Colonic mucosa (tissue), 4 donors: Measurements from ENCODE around the gene SLITRK5. TPM values are rescaled to one million over a fixed set of nuclear protein-coding genes. Genes with fewer than 3 reads are reported as not detected.

Experiments
- DNase-seq: peaks from one replicate; pipeline ENCODE4 v3.0.0-alpha.2; 2020
- H3K27ac ChIP-seq: fragments of 200-600 bp; one replicate; pipeline ENCODE4 v1.8.0; 2021
- H3K27me3 ChIP-seq: fragments of 200-600 bp; one replicate; pipeline ENCODE4 v1.8.0; 2021
- H3K36me3 ChIP-seq: fragments of 200-600 bp; one replicate; pipeline ENCODE4 v1.8.0; 2021
- H3K4me1 ChIP-seq: fragments of 200-600 bp; one replicate; pipeline ENCODE4 v1.8.0; 2021; ENCODE audit warnings: mild to moderate bottlenecking
- H3K4me3 ChIP-seq: fragments of 200-600 bp; one replicate; pipeline ENCODE4 v1.8.0; 2021
- H3K9ac ChIP-seq, 2 donors: one replicate each; pipeline ENCODE4 v1.7.0; 2013; ENCODE audit warnings: control low read depth in 2 of 2, low read depth in 2 of 2, low read length in 2 of 2
- H3K9me3 ChIP-seq: fragments of 200-600 bp; one replicate; pipeline ENCODE4 v1.8.0; 2021
- intact Hi-C: fragments of 100-400 bp; cut with DNase I; formaldehyde crosslinking; loops from one replicate; pipeline ENCODE4 v1.14.1; 2022
- total RNA-seq, 2 donors: library from RNA; stranded (reverse); fragmentation: NEBNext Ultra II Directional in 1 of 2; extraction: Animal tissue kit (Norgen Biotek cat#: 25700) in 1 of 2; gene quantifications; one replicate each; pipeline ENCODE4 v1.2.1, GENCODE V29; 2021
- TF ChIP-seq, protein P1 (sequence below): fragments of 200-600 bp; IDR thresholded peaks from one replicate; pipeline ENCODE4 v1.8.0; 2022; ENCODE audit warnings: antibody characterized with exemption, mild to moderate bottlenecking
- donor health status: healthy.
- donor health status: DM: no; HTN: no; CAD: no.
- donor health status: DM: no; HTN: no; CAD: no.

SLITRK5 gene
- total RNA-seq, 2 donors from 2014 or later: 0.10 to 0.13 TPM

DNA sequence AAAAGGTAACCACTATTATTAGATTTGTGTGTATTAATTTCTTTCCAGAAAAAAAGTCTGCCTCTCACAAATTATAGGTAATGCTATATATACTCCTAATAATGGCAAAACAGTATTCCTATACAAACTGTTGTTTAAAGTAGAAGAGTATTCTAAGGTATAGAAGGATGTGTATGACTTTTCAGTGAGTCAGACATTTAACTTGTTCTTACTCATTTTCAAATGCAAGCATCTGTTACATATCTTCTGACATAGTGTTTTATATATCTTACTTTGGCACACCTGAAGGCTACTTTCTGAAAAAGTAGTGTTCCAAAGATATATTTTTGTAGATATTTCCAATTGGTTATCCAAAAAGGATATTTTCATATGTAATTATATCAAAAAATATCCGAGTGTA lies 3.5 kb upstream of the SLITRK5 start:
- peaks cover 12% of the 10 kb centered on the region for H3K27me3 ChIP-seq
- no peak for DNase-seq
- H3K9ac ChIP-seq: no peak overlapping the region
- no peak overlapping the region for H3K27ac ChIP-seq
- TF ChIP-seq, protein P1, sequence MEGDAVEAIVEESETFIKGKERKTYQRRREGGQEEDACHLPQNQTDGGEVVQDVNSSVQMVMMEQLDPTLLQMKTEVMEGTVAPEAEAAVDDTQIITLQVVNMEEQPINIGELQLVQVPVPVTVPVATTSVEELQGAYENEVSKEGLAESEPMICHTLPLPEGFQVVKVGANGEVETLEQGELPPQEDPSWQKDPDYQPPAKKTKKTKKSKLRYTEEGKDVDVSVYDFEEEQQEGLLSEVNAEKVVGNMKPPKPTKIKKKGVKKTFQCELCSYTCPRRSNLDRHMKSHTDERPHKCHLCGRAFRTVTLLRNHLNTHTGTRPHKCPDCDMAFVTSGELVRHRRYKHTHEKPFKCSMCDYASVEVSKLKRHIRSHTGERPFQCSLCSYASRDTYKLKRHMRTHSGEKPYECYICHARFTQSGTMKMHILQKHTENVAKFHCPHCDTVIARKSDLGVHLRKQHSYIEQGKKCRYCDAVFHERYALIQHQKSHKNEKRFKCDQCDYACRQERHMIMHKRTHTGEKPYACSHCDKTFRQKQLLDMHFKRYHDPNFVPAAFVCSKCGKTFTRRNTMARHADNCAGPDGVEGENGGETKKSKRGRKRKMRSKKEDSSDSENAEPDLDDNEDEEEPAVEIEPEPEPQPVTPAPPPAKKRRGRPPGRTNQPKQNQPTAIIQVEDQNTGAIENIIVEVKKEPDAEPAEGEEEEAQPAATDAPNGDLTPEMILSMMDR: no peak
- no peaks in the 10 kb centered on the region for H3K9me3 ChIP-seq
- no peak overlapping the region for H3K4me3 ChIP-seq
- intact Hi-C loops: no loop called here
- H3K36me3 ChIP-seq: no peaks in the 10 kb centered on the region
- H3K4me1 ChIP-seq: peaks cover 7% of the 10 kb centered on the region

DNA sequence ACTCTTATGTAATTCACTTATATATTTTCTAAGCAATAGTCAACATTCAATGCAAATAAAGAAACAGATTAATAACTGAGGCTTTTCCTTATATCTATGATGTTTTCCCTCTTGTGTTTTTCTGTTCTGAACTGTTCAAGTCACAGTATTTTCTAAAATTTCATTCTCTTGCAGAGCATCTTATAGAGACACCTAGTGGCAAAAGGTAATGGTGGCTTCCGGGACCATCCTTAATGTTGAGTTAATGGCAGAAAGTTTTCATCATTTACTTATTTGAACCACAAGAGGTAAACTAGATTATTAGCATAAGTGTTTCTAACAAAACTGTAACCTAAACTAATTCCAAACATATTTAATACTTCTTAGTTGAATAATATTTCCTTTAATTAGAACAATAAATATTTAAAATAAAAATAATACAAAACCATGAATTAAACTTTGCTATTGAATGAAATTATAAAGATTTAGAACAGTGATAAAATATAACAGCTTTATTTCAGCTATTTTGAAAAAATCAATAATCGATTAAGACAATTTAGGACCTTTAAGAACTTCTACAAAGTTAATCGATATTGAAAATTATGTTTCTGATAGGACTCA lies 1.7 kb upstream of the SLITRK5 start:
- Histone ChIP-seq H3K27me3 (peaks cover 27% of the 10 kb centered on the region), H3K27ac (no peak overlapping the region), H3K36me3 (no peaks in the 10 kb centered on the region), H3K4me3 (no peak overlapping the region), H3K4me1 (peaks cover 7% of the 10 kb centered on the region), H3K9ac (no peak overlapping the region), H3K9me3 (no peaks in the 10 kb centered on the region)
- intact Hi-C loops: no loop called here
- DNase-seq: no peak
- TF ChIP-seq, protein P1: peak; percentile 21

DNA sequence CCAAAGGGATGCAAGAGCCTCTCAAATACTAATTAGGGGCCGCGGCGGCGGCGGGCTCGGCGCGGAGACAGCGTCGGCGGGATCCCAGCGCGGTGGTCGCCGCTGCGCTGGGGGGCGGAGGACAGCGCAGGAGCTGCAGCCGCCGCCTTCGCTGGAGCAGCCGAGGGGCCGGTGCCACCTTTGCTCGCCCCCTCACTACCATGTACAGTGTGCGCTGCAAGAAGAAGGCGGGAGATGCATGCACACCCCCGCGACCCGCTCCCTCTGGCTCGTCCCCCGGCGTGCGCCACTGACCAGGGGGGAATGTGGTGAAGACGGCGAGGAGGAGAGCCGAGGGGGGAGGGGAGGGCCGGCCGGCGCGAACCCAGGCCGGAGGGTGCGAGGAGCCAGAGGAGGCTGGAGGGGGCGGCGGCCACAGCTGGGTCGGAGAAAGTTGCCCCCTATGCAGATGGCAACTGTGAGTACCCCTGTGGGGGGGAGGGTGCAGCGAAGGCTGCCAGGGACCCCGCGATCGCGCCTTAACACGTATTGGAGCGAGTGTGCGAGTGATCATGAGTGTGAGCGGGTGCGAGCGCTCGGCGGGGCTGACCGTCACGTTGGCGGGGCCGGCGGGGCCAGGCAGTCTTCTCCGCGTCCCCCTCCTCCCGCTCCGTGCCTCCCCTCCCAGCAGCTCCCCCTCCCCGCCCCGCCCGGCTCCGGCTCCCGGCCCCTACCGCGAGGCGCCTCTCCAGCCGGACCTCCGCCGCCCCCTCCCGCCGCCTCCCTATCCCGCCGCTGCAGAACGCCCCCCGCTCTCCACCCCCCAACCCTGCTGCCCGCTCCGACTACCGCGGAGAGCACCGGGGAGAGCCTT lies 808 bp downstream of the SLITRK5 start:
- no peak overlapping the region for H3K9ac ChIP-seq
- H3K27ac ChIP-seq: no peak overlapping the region
- no peaks in the 10 kb centered on the region for H3K36me3 ChIP-seq
- peaks cover 49% of the 10 kb centered on the region for H3K27me3 ChIP-seq
- no peaks in the 10 kb centered on the region for H3K9me3 ChIP-seq
- peak overlapping the region; percentile 39 for H3K4me3 ChIP-seq
- peaks cover 7% of the 10 kb centered on the region for H3K4me1 ChIP-seq
- intact Hi-C loops: no loop called here
- TF ChIP-seq, protein P1: no peak
- DNase-seq: no peak

DNA sequence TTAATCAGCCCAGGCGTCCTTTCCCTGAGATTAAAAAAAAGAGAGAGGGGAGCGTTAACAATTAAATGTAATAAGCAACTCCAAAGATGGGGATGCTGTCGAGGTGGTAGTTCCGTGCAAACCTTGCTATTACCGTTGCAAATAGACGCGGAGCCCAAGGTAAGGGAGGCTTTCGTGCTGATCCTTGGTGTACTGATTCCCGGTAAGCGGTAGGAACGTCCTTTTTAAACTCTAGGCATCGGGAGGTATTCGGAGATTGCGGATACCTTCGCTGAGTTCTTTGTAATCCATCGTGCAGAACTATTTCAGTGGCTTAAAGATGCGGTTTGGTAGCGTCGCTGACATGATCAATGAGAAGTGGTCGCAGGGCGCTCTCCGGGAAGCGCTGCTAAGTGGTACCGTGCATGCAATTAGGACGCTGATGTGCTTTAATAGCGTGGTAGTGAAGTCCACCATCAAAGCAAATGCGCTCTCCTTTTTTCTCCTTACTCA lies 3.1 kb downstream of the SLITRK5 start:
- no peak overlapping the region for H3K4me3 ChIP-seq
- intact Hi-C loops: no loop called here
- no peaks in the 10 kb centered on the region for H3K9me3 ChIP-seq
- no peak for DNase-seq
- TF ChIP-seq, protein P1: no peak
- no peak overlapping the region for H3K27ac ChIP-seq
- no peaks in the 10 kb centered on the region for H3K36me3 ChIP-seq
- peaks cover 60% of the 10 kb centered on the region for H3K27me3 ChIP-seq
- H3K9ac ChIP-seq: no peak overlapping the region
- peaks cover 12% of the 10 kb centered on the region for H3K4me1 ChIP-seq

DNA sequence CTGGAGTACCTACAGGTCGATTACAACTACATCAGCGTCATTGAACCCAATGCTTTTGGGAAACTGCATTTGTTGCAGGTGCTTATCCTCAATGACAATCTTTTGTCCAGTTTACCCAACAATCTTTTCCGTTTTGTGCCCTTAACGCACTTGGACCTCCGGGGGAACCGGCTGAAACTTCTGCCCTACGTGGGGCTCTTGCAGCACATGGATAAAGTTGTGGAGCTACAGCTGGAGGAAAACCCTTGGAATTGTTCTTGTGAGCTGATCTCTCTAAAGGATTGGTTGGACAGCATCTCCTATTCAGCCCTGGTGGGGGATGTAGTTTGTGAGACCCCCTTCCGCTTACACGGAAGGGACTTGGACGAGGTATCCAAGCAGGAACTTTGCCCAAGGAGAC lies 4.7 kb downstream of the SLITRK5 start:
- peaks cover 12% of the 10 kb centered on the region for H3K4me1 ChIP-seq
- H3K27me3 ChIP-seq: peaks cover 60% of the 10 kb centered on the region
- no peak overlapping the region for H3K9ac ChIP-seq
- H3K9me3 ChIP-seq: no peaks in the 10 kb centered on the region
- intact Hi-C loops: no loop called here
- no peaks in the 10 kb centered on the region for H3K36me3 ChIP-seq
- no peak overlapping the region for H3K4me3 ChIP-seq
- no peak for DNase-seq
- TF ChIP-seq, protein P1: no peak
- no peak overlapping the region for H3K27ac ChIP-seq
